OCI-LY7 (cell line): ENCODE measurements around the gene LSR. TPM values are rescaled to one million over a fixed set of nuclear protein-coding genes. Genes with fewer than 3 reads are reported as not detected.

ENCODE experiments used
- BruUV-seq: library from RNA; stranded (reverse); fragments of 400-500 nt; replicated peaks from 2 replicates; lab custom pipeline; 2021; lab: Mats Ljungman, UMichigan
- CTCF ChIA-PET: fragments of 300-600 bp; sonication (Branson Sonifier 250); formaldehyde crosslinking; loops from one replicate; lab custom pipeline; 2022; ENCODE audit warnings: antibody characterized with exemption; ENCODE audit not compliant: unreplicated experiment; lab: Charles Lee
- POLR2A ChIA-PET: fragments of 300-600 bp; sonication (Branson Sonifier 250); formaldehyde crosslinking; loops from one replicate; lab custom pipeline; 2022; ENCODE audit warnings: antibody characterized with exemption; lab: Charles Lee
- DNase-seq: peaks from one replicate; pipeline ENCODE4 v3.0.0-alpha.2; 2015; ENCODE audit warnings: low spot score
- H2AFZ ChIP-seq: fragments of 200-600 bp; sonication (generic), shearing (Covaris generic); 2 replicates; pipeline ENCODE4 v1.6.1; 2014; ENCODE audit warnings: mild to moderate bottlenecking, antibody characterized with exemption, low read length, moderate library complexity
- H3K27ac ChIP-seq: fragments of 200-600 bp; sonication (generic); 2 replicates; pipeline ENCODE4 v1.5.1; 2014; ENCODE audit warnings: mixed run types, low read depth, mild to moderate bottlenecking, moderate library complexity, low read length, inconsistent platforms; ENCODE audit not compliant: poor library complexity, severe bottlenecking
- H3K36me3 ChIP-seq: fragments of 200-600 bp; sonication (generic); 2 replicates; pipeline ENCODE4 v1.6.1; 2014; ENCODE audit warnings: mild to moderate bottlenecking, antibody characterized with exemption, low read length, moderate library complexity, mixed read lengths; ENCODE audit not compliant: insufficient read depth
- H3K4me1 ChIP-seq: fragments of 200-600 bp; sonication (generic); 2 replicates; pipeline ENCODE4 v1.5.1; 2014; ENCODE audit warnings: mild to moderate bottlenecking, low read length; ENCODE audit not compliant: insufficient read depth, poor library complexity, severe bottlenecking
- H3K4me2 ChIP-seq: fragments of 200-600 bp; sonication (generic); 2 replicates; pipeline ENCODE4 v1.6.1; 2014; ENCODE audit warnings: mild to moderate bottlenecking, low read length
- H3K4me3 ChIP-seq: fragments of 200-600 bp; sonication (generic); 2 replicates; pipeline ENCODE4 v1.5.1; 2014; ENCODE audit warnings: mild to moderate bottlenecking, low read depth, low read length; ENCODE audit not compliant: poor library complexity, severe bottlenecking
- H3K79me2 ChIP-seq: fragments of 200-600 bp; sonication (generic); 2 replicates; pipeline ENCODE4 v1.6.1; 2016; ENCODE audit warnings: low read depth, mild to moderate bottlenecking, low read length, moderate library complexity, mixed read lengths; ENCODE audit not compliant: insufficient read depth
- H3K9me2 ChIP-seq: fragments of 200-600 bp; sonication (generic); 2 replicates; pipeline ENCODE4 v1.6.1; 2016; ENCODE audit warnings: mild to moderate bottlenecking, low read length, mixed read lengths; ENCODE audit not compliant: insufficient read depth
- H3K9me3 ChIP-seq: fragments of 200-600 bp; sonication (generic); 2 replicates; pipeline ENCODE4 v1.6.1; 2014; ENCODE audit warnings: mild to moderate bottlenecking, mixed run types, low read length, mixed read lengths
- H4K20me1 ChIP-seq: fragments of 200-600 bp; sonication (generic); 2 replicates; pipeline ENCODE4 v1.6.1; 2014; ENCODE audit warnings: mild to moderate bottlenecking, antibody characterized with exemption, low read length, moderate library complexity, mixed read lengths; ENCODE audit not compliant: insufficient read depth
- CTCF ChIP-seq: fragments of 200-600 bp; sonication (generic); conservative IDR thresholded peaks from 2 replicates; pipeline ENCODE4 v1.5.1; 2014; ENCODE audit warnings: mild to moderate bottlenecking, antibody characterized with exemption, low read length, moderate library complexity, mixed read lengths
- EZH2phosphoT487 ChIP-seq: fragments of 200-600 bp; sonication (generic); IDR thresholded peaks from 2 replicates; pipeline ENCODE4 v1.6.1; 2018; ENCODE audit warnings: low read depth, borderline replicate concordance, mild to moderate bottlenecking, mixed run types, antibody characterized with exemption, low read length, moderate library complexity, mixed read lengths
- intact Hi-C: fragments of 100-400 bp; cut with micrococcal nuclease; formaldehyde crosslinking; loops from one replicate; pipeline ENCODE4 v1.10.0; 2022; ENCODE audit not compliant: unreplicated experiment
- total RNA-seq, 2 experiments: library from RNA; depleted of rRNA in 1 of 2; stranded (reverse); fragments of >200 nt in 1 of 2; shearing (Covaris generic) in 1 of 2; gene quantifications; 2 replicates each; pipeline ENCODE4 v1.2.3, GENCODE V29; 2014 to 2022

The LSR gene
- total RNA-seq, 2 experiments from 2014 or later: 15.0 to 33.6 TPM

GRCh38 chr19:35269438-35270117 is 20.8 kb downstream of the LSR start:
- Histone ChIP-seq H3K9me2 (no peaks in the 10 kb centered on the region), H3K4me2 (peak overlapping the region; percentile 65), H2AFZ (no peak overlapping the region), H3K9me3 (no peaks in the 10 kb centered on the region), H4K20me1 (no peaks in the 10 kb centered on the region), H3K27ac (peak overlapping the region; percentile 61), H3K4me3 (peak overlapping the region; percentile 75), H3K36me3 (peaks cover 73% of the 10 kb centered on the region), H3K79me2 (peaks cover 9% of the 10 kb centered on the region; the same call in 1 of the 2 replicates), H3K4me1 (peaks cover 43% of the 10 kb centered on the region)
- intact Hi-C loops: loop anchor here (1.0 to 5.0 kb wide), 5 partner anchors 27 to 199 kb away; partner anchors contain the start of genes FFAR1 and FXYD7
- BruUV-seq: no TSS peak
- CTCF ChIA-PET: no interaction called here
- POLR2A ChIA-PET: no interaction called here
- peak; percentile 73 for TF ChIP-seq CTCF
- no peak for TF ChIP-seq EZH2phosphoT487
- DNase-seq: peak; percentile 90

- H3K27ac ChIP-seq: no peak overlapping the region
- H3K36me3 ChIP-seq: peaks cover 72% of the 10 kb centered on the region
- peaks cover 35% of the 10 kb centered on the region for H3K4me1 ChIP-seq
- H3K9me2 ChIP-seq: no peaks in the 10 kb centered on the region
- H2AFZ ChIP-seq: no peak overlapping the region
- intact Hi-C loops: no loop called here
- peak overlapping the region; percentile 75 for H3K4me3 ChIP-seq
- POLR2A ChIA-PET: no interaction called here
- H4K20me1 ChIP-seq: no peaks in the 10 kb centered on the region
- no peak for DNase-seq
- H3K79me2 ChIP-seq: peaks cover 9% of the 10 kb centered on the region; the same call in 1 of the 2 replicates
- TSS peak; percentile 39 for BruUV-seq
- H3K9me3 ChIP-seq: no peaks in the 10 kb centered on the region
- CTCF ChIA-PET: no interaction called here
- no peak for TF ChIP-seq CTCF
- no peak for TF ChIP-seq EZH2phosphoT487
- peak overlapping the region; percentile 62 for H3K4me2 ChIP-seq
Measured at GRCh38 chr19:35270381-35270811, 21.6 kb downstream of the LSR start.

GRCh38 chr19:35271546-35271945 is 22.7 kb downstream of the LSR start:
- Histone ChIP-seq H3K4me1 (peaks cover 23% of the 10 kb centered on the region), H3K36me3 (peaks cover 69% of the 10 kb centered on the region), H3K4me2 (no peak overlapping the region), H4K20me1 (no peaks in the 10 kb centered on the region), H3K79me2 (peaks cover 9% of the 10 kb centered on the region; the same call in 1 of the 2 replicates), H3K27ac (no peak overlapping the region), H2AFZ (no peak overlapping the region), H3K9me3 (no peaks in the 10 kb centered on the region), H3K9me2 (no peaks in the 10 kb centered on the region), H3K4me3 (no peak overlapping the region)
- ChIA-PET POLR2A (no interaction called here), CTCF (no interaction called here)
- BruUV-seq: no TSS peak
- intact Hi-C loops: no loop called here
- TF ChIP-seq CTCF (no peak), EZH2phosphoT487 (no peak)
- no peak for DNase-seq
